HepG2 (cell line): ENCODE results near the gene TEX19.

ENCODE experiments used
- BRD4 ChIP-seq: sonication (generic); formaldehyde crosslinking; IDR thresholded peaks from 2 replicates; pipeline ENCODE4 v1.4.0; 2020; ENCODE audit warnings: missing genetic modification reagents
- CTCF ChIP-seq: sonication (generic); formaldehyde crosslinking; IDR thresholded peaks from 2 replicates; pipeline ENCODE4 v1.5.0; 2020; ENCODE audit warnings: mild to moderate bottlenecking, missing genetic modification reagents, moderate library complexity
- EZH2 ChIP-seq: conservative IDR thresholded peaks from 2 replicates; pipeline ENCODE4 v1.6.1; 2012; ENCODE audit warnings: mild to moderate bottlenecking, low read depth, low read length, moderate library complexity
- GATA4 ChIP-seq: sonication (generic); IDR thresholded peaks from 2 replicates; pipeline ENCODE4 v1.6.1; 2016; ENCODE audit warnings: antibody characterized with exemption, low read depth, borderline replicate concordance
- HIVEP1 ChIP-seq: sonication (generic); formaldehyde crosslinking; IDR thresholded peaks from 2 replicates; pipeline ENCODE4 v1.4.0; 2020; ENCODE audit warnings: mild to moderate bottlenecking, missing genetic modification reagents
- JUN ChIP-seq: sonication (generic); formaldehyde crosslinking; IDR thresholded peaks from 2 replicates; pipeline ENCODE4 v1.4.0; 2020; ENCODE audit warnings: mild to moderate bottlenecking, missing genetic modification reagents
- RNF219 ChIP-seq: sonication (generic); formaldehyde crosslinking; IDR thresholded peaks from 2 replicates; pipeline ENCODE4 v1.5.0; 2020; ENCODE audit warnings: mild to moderate bottlenecking, missing genetic modification reagents
- SAP130 ChIP-seq: IDR thresholded peaks from 2 replicates; pipeline ENCODE4 v1.6.1; 2016; ENCODE audit warnings: low read depth
- SIN3A ChIP-seq: IDR thresholded peaks from 2 replicates; pipeline ENCODE4 v1.6.1; 2011; ENCODE audit warnings: low read depth, mild to moderate bottlenecking, control low read depth, low read length, borderline replicate concordance
- USF2 ChIP-seq, 2 experiments: sonication (generic) in 1 of 2; formaldehyde crosslinking in 1 of 2; IDR thresholded peaks; 2 replicates each; pipeline versions ENCODE4 v1.5.1 to v1.6.1; 2011 to 2020; ENCODE audit warnings: borderline replicate concordance in 1 of 2, low read depth in 1 of 2, low read length in 1 of 2, mild to moderate bottlenecking in 1 of 2, missing genetic modification reagents in 1 of 2, moderate library complexity in 1 of 2
- ZNF335 ChIP-seq: sonication (generic); formaldehyde crosslinking; IDR thresholded peaks from 2 replicates; pipeline ENCODE4 v1.4.0; 2020; ENCODE audit warnings: missing genetic modification reagents
- TF ChIP-seq, protein P1 (sequence below): sonication (generic); formaldehyde crosslinking; conservative IDR thresholded peaks from 2 replicates; pipeline ENCODE4 v1.5.0; 2020; ENCODE audit warnings: missing genetic modification reagents
- TF ChIP-seq, protein P2 (sequence below): sonication (generic); formaldehyde crosslinking; IDR thresholded peaks from 2 replicates; pipeline ENCODE4 v1.4.0; 2020; ENCODE audit warnings: missing genetic modification reagents
- TF ChIP-seq, protein P3 (sequence below): sonication (generic); formaldehyde crosslinking; IDR thresholded peaks from 2 replicates; pipeline ENCODE4 v1.4.0; 2020; ENCODE audit warnings: missing genetic modification reagents, borderline replicate concordance

DNA sequence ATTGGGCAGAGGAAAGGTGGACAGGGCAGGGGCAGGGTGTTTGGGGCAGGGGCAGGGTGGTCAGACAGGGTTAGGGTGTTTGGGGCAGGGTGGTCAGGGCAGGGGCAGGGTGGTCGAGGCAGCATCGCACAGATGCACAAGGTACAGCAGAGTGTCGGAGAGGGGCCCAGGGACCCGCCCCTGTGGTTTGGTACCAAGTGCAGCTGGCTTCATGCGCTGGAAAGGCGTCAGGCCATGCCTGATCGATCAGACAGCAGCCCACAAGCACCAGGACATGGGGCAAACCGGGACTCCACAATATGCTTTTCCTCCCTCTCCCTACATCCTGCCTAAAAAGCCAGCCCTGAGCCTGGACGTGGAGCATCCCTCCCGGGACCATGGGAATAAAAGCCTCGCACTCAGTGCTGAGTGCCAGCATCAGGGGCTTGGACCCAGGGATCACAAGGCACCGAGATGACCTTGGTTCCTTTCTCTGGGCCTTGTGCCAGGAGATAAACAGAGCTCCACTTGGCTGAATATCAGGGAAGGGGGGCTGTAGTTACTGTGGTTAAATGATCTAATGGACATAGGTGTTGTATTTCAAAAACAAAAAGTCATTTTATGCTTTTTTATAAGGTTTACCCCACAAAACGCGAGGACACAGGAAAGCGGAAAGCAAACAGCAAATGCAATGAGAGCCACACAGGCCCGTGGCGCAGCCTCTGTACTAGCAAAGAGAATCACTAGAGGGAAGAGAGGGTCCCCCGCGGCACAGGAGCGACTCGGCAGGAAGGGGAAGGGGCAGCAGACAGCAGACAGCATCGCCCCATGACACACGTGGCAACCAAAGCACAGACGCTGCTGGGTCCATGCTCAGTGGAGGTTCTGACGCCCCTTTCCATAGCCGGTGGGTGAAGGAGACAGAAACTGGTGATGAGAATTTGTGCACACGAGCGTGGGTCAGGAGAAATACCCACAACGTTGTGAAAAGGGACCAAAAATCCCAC lies 53.8 kb downstream of the TEX19 start:
- TF ChIP-seq JUN (no peak), CTCF (CRISPR knock-in tag) (peak; percentile 29; the same call in 1 of the 2 replicates), SIN3A (no peak), EZH2 (no peak), HIVEP1 (CRISPR knock-in tag) (no peak), RNF219 (CRISPR knock-in tag) (no peak), SAP130 (peak; percentile 74), ZNF335 (CRISPR knock-in tag) (no peak), GATA4 (no peak), BRD4 (no peak), USF2 (IDR thresholded peaks at IDR 0.05; ENCODE audit: low read depth, low read length) (no peak), USF2 (CRISPR knock-in tag; IDR thresholded peaks at IDR 0.05; ENCODE audit: borderline replicate concordance) (no peak)
- TF ChIP-seq, protein P1, sequence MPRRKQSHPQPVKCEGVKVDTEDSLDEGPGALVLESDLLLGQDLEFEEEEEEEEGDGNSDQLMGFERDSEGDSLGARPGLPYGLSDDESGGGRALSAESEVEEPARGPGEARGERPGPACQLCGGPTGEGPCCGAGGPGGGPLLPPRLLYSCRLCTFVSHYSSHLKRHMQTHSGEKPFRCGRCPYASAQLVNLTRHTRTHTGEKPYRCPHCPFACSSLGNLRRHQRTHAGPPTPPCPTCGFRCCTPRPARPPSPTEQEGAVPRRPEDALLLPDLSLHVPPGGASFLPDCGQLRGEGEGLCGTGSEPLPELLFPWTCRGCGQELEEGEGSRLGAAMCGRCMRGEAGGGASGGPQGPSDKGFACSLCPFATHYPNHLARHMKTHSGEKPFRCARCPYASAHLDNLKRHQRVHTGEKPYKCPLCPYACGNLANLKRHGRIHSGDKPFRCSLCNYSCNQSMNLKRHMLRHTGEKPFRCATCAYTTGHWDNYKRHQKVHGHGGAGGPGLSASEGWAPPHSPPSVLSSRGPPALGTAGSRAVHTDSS (CRISPR knock-in tag), result no peak
- TF ChIP-seq, protein P2, sequence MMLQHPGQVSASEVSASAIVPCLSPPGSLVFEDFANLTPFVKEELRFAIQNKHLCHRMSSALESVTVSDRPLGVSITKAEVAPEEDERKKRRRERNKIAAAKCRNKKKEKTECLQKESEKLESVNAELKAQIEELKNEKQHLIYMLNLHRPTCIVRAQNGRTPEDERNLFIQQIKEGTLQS (CRISPR knock-in tag), result no peak
- TF ChIP-seq, protein P3, sequence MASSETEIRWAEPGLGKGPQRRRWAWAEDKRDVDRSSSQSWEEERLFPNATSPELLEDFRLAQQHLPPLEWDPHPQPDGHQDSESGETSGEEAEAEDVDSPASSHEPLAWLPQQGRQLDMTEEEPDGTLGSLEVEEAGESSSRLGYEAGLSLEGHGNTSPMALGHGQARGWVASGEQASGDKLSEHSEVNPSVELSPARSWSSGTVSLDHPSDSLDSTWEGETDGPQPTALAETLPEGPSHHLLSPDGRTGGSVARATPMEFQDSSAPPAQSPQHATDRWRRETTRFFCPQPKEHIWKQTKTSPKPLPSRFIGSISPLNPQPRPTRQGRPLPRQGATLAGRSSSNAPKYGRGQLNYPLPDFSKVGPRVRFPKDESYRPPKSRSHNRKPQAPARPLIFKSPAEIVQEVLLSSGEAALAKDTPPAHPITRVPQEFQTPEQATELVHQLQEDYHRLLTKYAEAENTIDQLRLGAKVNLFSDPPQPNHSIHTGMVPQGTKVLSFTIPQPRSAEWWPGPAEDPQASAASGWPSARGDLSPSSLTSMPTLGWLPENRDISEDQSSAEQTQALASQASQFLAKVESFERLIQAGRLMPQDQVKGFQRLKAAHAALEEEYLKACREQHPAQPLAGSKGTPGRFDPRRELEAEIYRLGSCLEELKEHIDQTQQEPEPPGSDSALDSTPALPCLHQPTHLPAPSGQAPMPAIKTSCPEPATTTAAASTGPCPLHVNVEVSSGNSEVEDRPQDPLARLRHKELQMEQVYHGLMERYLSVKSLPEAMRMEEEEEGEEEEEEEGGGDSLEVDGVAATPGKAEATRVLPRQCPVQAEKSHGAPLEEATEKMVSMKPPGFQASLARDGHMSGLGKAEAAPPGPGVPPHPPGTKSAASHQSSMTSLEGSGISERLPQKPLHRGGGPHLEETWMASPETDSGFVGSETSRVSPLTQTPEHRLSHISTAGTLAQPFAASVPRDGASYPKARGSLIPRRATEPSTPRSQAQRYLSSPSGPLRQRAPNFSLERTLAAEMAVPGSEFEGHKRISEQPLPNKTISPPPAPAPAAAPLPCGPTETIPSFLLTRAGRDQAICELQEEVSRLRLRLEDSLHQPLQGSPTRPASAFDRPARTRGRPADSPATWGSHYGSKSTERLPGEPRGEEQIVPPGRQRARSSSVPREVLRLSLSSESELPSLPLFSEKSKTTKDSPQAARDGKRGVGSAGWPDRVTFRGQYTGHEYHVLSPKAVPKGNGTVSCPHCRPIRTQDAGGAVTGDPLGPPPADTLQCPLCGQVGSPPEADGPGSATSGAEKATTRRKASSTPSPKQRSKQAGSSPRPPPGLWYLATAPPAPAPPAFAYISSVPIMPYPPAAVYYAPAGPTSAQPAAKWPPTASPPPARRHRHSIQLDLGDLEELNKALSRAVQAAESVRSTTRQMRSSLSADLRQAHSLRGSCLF, result no peak
